ENCODE data around the gene SIRPA.

DNA sequence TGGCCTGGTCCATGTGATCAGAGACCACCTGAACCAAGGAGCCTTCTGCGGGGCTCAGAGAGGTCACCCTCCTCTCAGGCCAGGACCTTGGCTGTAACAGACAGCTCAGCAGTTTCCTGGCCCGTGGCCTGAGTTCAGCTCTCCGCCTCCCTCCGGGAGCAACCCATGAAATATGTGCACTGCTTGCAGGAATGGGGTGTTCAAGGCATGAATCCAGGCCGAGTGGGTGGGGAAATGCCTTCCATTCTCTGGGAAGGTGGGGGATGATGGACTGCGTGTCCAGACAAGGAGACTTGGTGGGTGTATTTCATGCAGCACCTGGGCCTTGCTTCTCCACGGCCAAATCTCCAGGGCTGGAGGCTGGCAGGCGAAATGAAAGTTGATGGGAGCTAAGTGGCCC lies 46.0 kb downstream of the SIRPA start:
- TF ChIP-seq CTCF (conservative IDR thresholded peaks at IDR 0.05) (no peak), ZFX (IDR thresholded peaks at IDR 0.05) (no peak)

Measured in C4-2B (cell line).